H1 (cell line): Measurements from ENCODE around the gene IGSF5. TPM values are rescaled to one million over a fixed set of nuclear protein-coding genes. Genes with fewer than 3 reads are reported as not detected.

Source experiments
- CTCF ChIA-PET: fragments of 300-600 bp; sonication (Branson Sonifier 250); formaldehyde crosslinking; loops from one replicate; lab custom pipeline; 2021; ENCODE audit not compliant: partially characterized antibody; lab: Charles Lee
- POLR2A ChIA-PET: fragments of 300-600 bp; sonication (Branson Sonifier 250); formaldehyde crosslinking; loops from one replicate; lab custom pipeline; 2021; ENCODE audit warnings: inconsistent platforms; ENCODE audit not compliant: partially characterized antibody; lab: Charles Lee
- DNase-seq, 2 experiments: peaks; one replicate each; pipeline versions ENCODE4 v3.0.0 to v3.0.0-alpha.2; 2010 to 2022; ENCODE audit warnings: low spot score in 2 of 2, low read depth in 1 of 2, mixed read lengths in 1 of 2
- FAIRE-seq: peaks from 2 replicates; lab custom pipeline; 2011; peaks lifted over from hg19 to GRCh38; lab: Jason Lieb, UNC
- H2AFZ ChIP-seq: 2 replicates; pipeline ENCODE4 v1.8.1; 2012; ENCODE audit warnings: low read length, inconsistent platforms
- H2AK5ac ChIP-seq: 2 replicates; pipeline ENCODE4 v1.6.1; 2013; ENCODE audit warnings: low read depth, low read length
- H2BK120ac ChIP-seq: replicated peaks from 2 replicates; pipeline ENCODE3; 2013; ENCODE audit warnings: low read depth, low read length, inconsistent platforms
- H2BK12ac ChIP-seq: 2 replicates; pipeline ENCODE4 v1.6.1; 2013; ENCODE audit warnings: low read depth, low read length
- H2BK15ac ChIP-seq: 2 replicates; pipeline ENCODE4 v1.6.1; 2013; ENCODE audit warnings: low read length
- H2BK20ac ChIP-seq: 2 replicates; pipeline ENCODE4 v1.6.1; 2013; ENCODE audit warnings: low read length
- H2BK5ac ChIP-seq: 2 replicates; pipeline ENCODE4 v1.6.1; 2013; ENCODE audit warnings: low read depth, low read length
- H3K14ac ChIP-seq: 2 replicates; pipeline ENCODE4 v1.6.1; 2013; ENCODE audit warnings: inconsistent platforms; ENCODE audit not compliant: insufficient read length
- H3K18ac ChIP-seq: 2 replicates; pipeline ENCODE4 v1.6.1; 2013; ENCODE audit warnings: low read length; ENCODE audit errors: extremely low read depth
- H3K23ac ChIP-seq: 2 replicates; pipeline ENCODE4 v1.6.1; 2013; ENCODE audit warnings: inconsistent platforms; ENCODE audit not compliant: insufficient read length
- H3K23me2 ChIP-seq: 2 replicates; pipeline ENCODE4 v1.6.1; 2013; ENCODE audit warnings: low read depth, low read length
- H3K27ac ChIP-seq: 2 replicates; pipeline ENCODE4 v1.6.1; 2011; ENCODE audit warnings: low read depth, low read length, inconsistent platforms
- H3K27me3 ChIP-seq, 4 experiments: replicated peaks in 1 of 4; 1 replicate in 1 of 4; 2 replicates in 3 of 4; pipeline versions ENCODE4 v1.6.1 to v1.8.1; 2011 to 2013; ENCODE audit warnings: low read length in 3 of 4, mild to moderate bottlenecking in 3 of 4, inconsistent platforms in 2 of 4, mixed read lengths in 2 of 4, moderate library complexity in 1 of 4; ENCODE audit not compliant: control insufficient read depth in 3 of 4, insufficient read depth in 3 of 4; ENCODE audit errors: extremely low read depth in 1 of 4
- H3K36me3 ChIP-seq, 4 experiments: 2 replicates each; pipeline versions ENCODE4 v1.6.1 to v1.8.1; 2011 to 2013; ENCODE audit warnings: mild to moderate bottlenecking in 4 of 4, low read length in 3 of 4, moderate library complexity in 2 of 4, control low read depth in 1 of 4, inconsistent platforms in 1 of 4; ENCODE audit not compliant: insufficient read depth in 4 of 4, control insufficient read depth in 2 of 4
- H3K4ac ChIP-seq: replicated peaks from 2 replicates; pipeline ENCODE3; 2013; ENCODE audit warnings: low read length, low read depth, mixed read lengths, inconsistent platforms; ENCODE audit not compliant: insufficient read length
- H3K4me1 ChIP-seq, 4 experiments: replicated peaks in 1 of 4; 1 replicate in 1 of 4; 2 replicates in 3 of 4; pipeline versions ENCODE4 v1.6.1 to v1.8.1; 2011 to 2013; ENCODE audit warnings: low read length in 3 of 4, inconsistent platforms in 2 of 4, mixed read lengths in 1 of 4; ENCODE audit not compliant: insufficient read depth in 4 of 4, control insufficient read depth in 3 of 4
- H3K4me2 ChIP-seq, 2 experiments: 2 replicates each; pipeline versions ENCODE4 v1.6.1 to v1.8.1; 2011 to 2013; ENCODE audit warnings: low read depth in 2 of 2, low read length in 2 of 2, control low read depth in 1 of 2, inconsistent platforms in 1 of 2, mild to moderate bottlenecking in 1 of 2; ENCODE audit not compliant: insufficient read depth in 1 of 2
- H3K4me3 ChIP-seq, 4 experiments: fragments of 200-600, 300-600 bp in 1 of 4; sonication (generic), shearing (Covaris generic), sonication (Bioruptor Twin) in 1 of 4; 2 replicates each; pipeline versions ENCODE4 v1.5.1 to v1.8.1; 2011 to 2016; ENCODE audit warnings: low read length in 4 of 4, low read depth in 3 of 4, control low read depth in 2 of 4, inconsistent platforms in 2 of 4, mild to moderate bottlenecking in 2 of 4, mixed read lengths in 1 of 4, moderate library complexity in 1 of 4; ENCODE audit not compliant: insufficient read depth in 2 of 4; ENCODE audit errors: extremely low read depth in 1 of 4
- H3K56ac ChIP-seq: replicated peaks from 2 replicates; pipeline ENCODE3; 2013; ENCODE audit warnings: low read depth, mild to moderate bottlenecking, mixed read lengths, low read length, inconsistent platforms; ENCODE audit not compliant: insufficient read length
- H3K79me1 ChIP-seq: 2 replicates; pipeline ENCODE4 v1.6.1; 2013; ENCODE audit warnings: low read depth, low read length, control low read depth
- H3K79me2 ChIP-seq, 2 experiments: 2 replicates each; pipeline versions ENCODE4 v1.6.1 to v1.8.1; 2012 to 2013; ENCODE audit warnings: low read length in 2 of 2, mild to moderate bottlenecking in 2 of 2, inconsistent platforms in 1 of 2; ENCODE audit not compliant: insufficient read depth in 2 of 2, control insufficient read depth in 1 of 2
- H3K9ac ChIP-seq, 4 experiments: replicated peaks in 1 of 4; 1 replicate in 1 of 4; 2 replicates in 3 of 4; pipeline versions ENCODE4 v1.6.1 to v1.8.1; 2011 to 2013; ENCODE audit warnings: low read depth in 3 of 4, low read length in 3 of 4, control low read depth in 2 of 4, mild to moderate bottlenecking in 2 of 4, moderate library complexity in 2 of 4, inconsistent platforms in 1 of 4; ENCODE audit errors: extremely low read depth in 1 of 4
- H3K9me3 ChIP-seq, 2 experiments: 2 replicates each; pipeline versions ENCODE4 v1.6.1 to v1.8.1; 2012 to 2013; ENCODE audit warnings: mild to moderate bottlenecking in 2 of 2, moderate library complexity in 2 of 2, control low read depth in 1 of 2, inconsistent platforms in 1 of 2, low read depth in 1 of 2, low read length in 1 of 2, mixed read lengths in 1 of 2; ENCODE audit not compliant: insufficient read depth in 2 of 2
- H4K20me1 ChIP-seq, 2 experiments: replicated peaks in 1 of 2; 2 replicates each; pipeline versions ENCODE3 to v1.8.1; 2011 to 2013; ENCODE audit warnings: inconsistent platforms in 2 of 2, low read length in 2 of 2, mild to moderate bottlenecking in 1 of 2; ENCODE audit not compliant: insufficient read depth in 2 of 2, control insufficient read depth in 1 of 2
- H4K5ac ChIP-seq: 2 replicates; pipeline ENCODE4 v1.6.1; 2013; ENCODE audit warnings: low read length, low read depth, mixed read lengths, inconsistent platforms; ENCODE audit not compliant: insufficient read length
- H4K8ac ChIP-seq: 2 replicates; pipeline ENCODE4 v1.8.0; 2013; ENCODE audit warnings: mild to moderate bottlenecking, moderate library complexity, low read length, inconsistent platforms; ENCODE audit not compliant: insufficient read depth; ENCODE audit errors: extremely low read depth
- H4K91ac ChIP-seq: replicated peaks from 2 replicates; pipeline ENCODE3; 2013; ENCODE audit warnings: low read length, mixed read lengths, inconsistent platforms; ENCODE audit not compliant: insufficient read length
- ASH2L ChIP-seq: fragments of 200-600, 300-600 bp; sonication (generic); IDR thresholded peaks from one replicate; pipeline ENCODE4 v1.7.1; 2017; ENCODE audit warnings: low read length
- NANOG ChIP-seq: IDR thresholded peaks from 2 replicates; pipeline ENCODE4 v1.6.1; 2011; ENCODE audit warnings: low read length, low read depth, mild to moderate bottlenecking, inconsistent platforms; ENCODE audit not compliant: insufficient read depth, poor library complexity, severe bottlenecking
- SAP30 ChIP-seq: fragments of 300-600 bp; sonication (generic); IDR thresholded peaks from 2 replicates; pipeline ENCODE4 v1.7.1; 2012; ENCODE audit warnings: low read length, moderate library complexity, mild to moderate bottlenecking, inconsistent platforms; ENCODE audit not compliant: insufficient read depth, insufficient replicate concordance
- TAF7 ChIP-seq: optimal IDR thresholded peaks from 2 replicates; pipeline ENCODE3; 2011; ENCODE audit warnings: low read depth, mild to moderate bottlenecking, inconsistent platforms, low read length, moderate library complexity, borderline replicate concordance
- YY1 ChIP-seq: IDR thresholded peaks from 2 replicates; pipeline ENCODE4 v1.6.1; 2011; ENCODE audit warnings: low read depth, mild to moderate bottlenecking, low read length
- WGBS, 2 experiments: shearing (Covaris generic) in 1 of 2; methylation state at CpG; one replicate each; pipeline versions ENCODE4 v1.1.6 to v1.1.7; 2013 to 2015; ENCODE audit warnings: low lambda C conversion rate in 2 of 2, mixed read lengths in 2 of 2, inconsistent platforms in 1 of 2, low coverage in 1 of 2, missing lambda C conversion rate in 1 of 2; ENCODE audit not compliant: insufficient replicate concordance in 2 of 2, insufficient coverage in 1 of 2, insufficient read length in 1 of 2; ENCODE audit errors: extremely low coverage in 1 of 2, missing lambda C conversion rate in 1 of 2; 5-methylcytosine and 5-hydroxymethylcytosine counted together
- polyA plus RNA-seq, 7 experiments: library from polyadenylated mRNA; depleted of rRNA in 3 of 7; stranded (reverse) in 5 of 7; unstranded in 2 of 7; fragments of >200 nt in 5 of 7; fragments of 200-250 nt in 2 of 7; gene quantifications; 1 replicate in 5 of 7; 2 replicates in 1 of 7; 4 replicates in 1 of 7; pipeline versions ENCODE4 v1.2.1 to v1.2.3, GENCODE V29; 2011 to 2013; ENCODE audit warnings: missing spikeins in 2 of 7, mixed read lengths in 2 of 7
- total RNA-seq: library from RNA; stranded (reverse); fragmentation: NEBNext Ultra II Directional; extraction: Animal tissue kit (Norgen Biotek cat#: 25700); gene quantifications from 2 replicates; pipeline ENCODE4 v1.2.1, GENCODE V29; 2021

The IGSF5 gene
- total and polyA plus RNA-seq, 2 of the 8 experiments (the other 6 are each of a cell fraction or from before 2014, with no cell fraction given), result 4.4 to 5.4 TPM

DNA sequence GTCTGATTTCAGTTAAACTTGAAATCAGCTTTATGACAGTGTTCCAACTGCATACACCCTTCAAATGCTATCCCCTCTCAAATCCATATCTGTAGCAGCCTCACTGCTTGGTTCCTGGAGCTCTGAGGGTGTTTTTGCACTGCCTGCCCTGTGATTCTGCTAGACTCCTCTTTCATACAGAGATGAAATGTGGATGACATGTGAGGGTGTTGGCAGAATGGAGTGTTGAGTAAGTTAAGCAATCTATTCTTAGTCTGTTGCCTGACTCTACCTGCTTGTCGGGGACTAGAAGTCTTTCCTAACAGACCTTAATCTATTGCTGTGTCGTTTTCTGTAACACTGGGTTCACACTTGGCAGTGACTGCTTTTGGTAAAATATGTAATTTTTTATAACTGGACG is 9.8 kb downstream of the IGSF5 start:
- no peak overlapping the region for H3K4ac ChIP-seq
- 57% methylated on average over 3 of the region's 3 CpGs; no CpG with 5 or more reads in 1 of the 2 experiments for WGBS, 2 experiments
- H4K91ac ChIP-seq, result no peak overlapping the region
- no peak overlapping the region for H3K56ac ChIP-seq
- no peak overlapping the region for H3K14ac ChIP-seq
- no peak overlapping the region for H2BK20ac ChIP-seq
- H3K9ac ChIP-seq, result no peak overlapping the region
- TF ChIP-seq NANOG, result no peak
- TF ChIP-seq TAF7, result no peak
- TF ChIP-seq ASH2L, result no peak
- no peak for TF ChIP-seq YY1
- no peak for TF ChIP-seq SAP30
- 0 out of 4 replicates have a peak, but pooled peaks cover 2% of the 10 kb centered on the region in 2 experiments for H3K9me3 ChIP-seq
- ChIA-PET POLR2A (no interaction called here), CTCF (interaction anchor here (1.2 kb wide), 1 partner anchor 10 kb away, joined by 5 read pairs; no protein-coding TSS in a partner anchor)
- no peaks in the 10 kb centered on the region for H3K36me3 ChIP-seq
- DNase-seq, result no peak
- no peaks in the 10 kb centered on the region for H3K79me2 ChIP-seq
- no peak overlapping the region for H3K4me3 ChIP-seq
- H4K8ac ChIP-seq, result no peak overlapping the region
- H4K20me1 ChIP-seq, result no peaks in the 10 kb centered on the region
- no peak overlapping the region for H2BK15ac ChIP-seq
- no peaks in the 10 kb centered on the region for H3K4me1 ChIP-seq
- H2BK120ac ChIP-seq, result no peak overlapping the region
- no peak overlapping the region for H3K4me2 ChIP-seq
- no peak overlapping the region for H3K18ac ChIP-seq
- no peak overlapping the region for H3K23ac ChIP-seq
- no peak overlapping the region for H2AFZ ChIP-seq
- H2BK12ac ChIP-seq, result no peak overlapping the region
- H3K79me1 ChIP-seq, result no peaks in the 10 kb centered on the region
- H3K27ac ChIP-seq, result no peak overlapping the region
- no peak overlapping the region for H4K5ac ChIP-seq
- no peak for FAIRE-seq
- no peak overlapping the region for H2BK5ac ChIP-seq
- no peaks in the 10 kb centered on the region; a peak in 1 of 7 replicates for H3K27me3 ChIP-seq
- no peak overlapping the region for H2AK5ac ChIP-seq
- H3K23me2 ChIP-seq, result no peaks in the 10 kb centered on the region
